H1 (cell line): ENCODE results near the gene RAB21.

Experiments
- CHD7 ChIP-seq: fragments of 300-600 bp; sonication (generic); IDR thresholded peaks from 2 replicates; pipeline ENCODE4 v1.7.1; 2012; ENCODE audit warnings: low read length, moderate library complexity, mild to moderate bottlenecking, inconsistent platforms; ENCODE audit not compliant: insufficient replicate concordance
- CTCF ChIP-seq, 3 experiments: IDR thresholded peaks; 1 replicate in 2 of 3; 2 replicates in 1 of 3; pipeline versions ENCODE4 v1.5.1 to v1.6.1; 2011; ENCODE audit warnings: low read length in 3 of 3, mild to moderate bottlenecking in 3 of 3, inconsistent platforms in 2 of 3, low read depth in 1 of 3, moderate library complexity in 1 of 3; ENCODE audit not compliant: insufficient read depth in 1 of 3; ENCODE audit errors: control extremely low read depth in 1 of 3
- FOSL1 ChIP-seq: IDR thresholded peaks from 2 replicates; pipeline ENCODE4 v1.6.1; 2011; ENCODE audit warnings: mild to moderate bottlenecking, low read depth, low read length, moderate library complexity; ENCODE audit not compliant: insufficient read depth
- HDAC6 ChIP-seq: IDR thresholded peaks from one replicate; pipeline ENCODE4 v1.7.1; 2012; ENCODE audit warnings: low read depth, mild to moderate bottlenecking, inconsistent platforms, low read length, moderate library complexity
- NRF1 ChIP-seq: IDR thresholded peaks from 2 replicates; pipeline ENCODE4 v1.6.1; 2011; ENCODE audit warnings: mild to moderate bottlenecking, low read depth, low read length, improper control_type of control experiment
- POLR2A ChIP-seq, 2 experiments: IDR thresholded peaks; 1 replicate in 1 of 2; 2 replicates in 1 of 2; pipeline ENCODE4 v1.6.1; 2011; ENCODE audit warnings: low read depth in 2 of 2, low read length in 2 of 2, mild to moderate bottlenecking in 2 of 2; ENCODE audit errors: control extremely low read depth in 1 of 2
- POLR2AphosphoS5 ChIP-seq: IDR thresholded peaks from 2 replicates; pipeline ENCODE4 v1.6.1; 2011; ENCODE audit warnings: low read depth, low read length
- RFX5 ChIP-seq: IDR thresholded peaks from 2 replicates; pipeline ENCODE4 v1.6.1; 2011; ENCODE audit warnings: low read depth, low read length, improper control_type of control experiment, borderline replicate concordance
- SUZ12 ChIP-seq: fragments of 200-600 bp; sonication (generic); IDR thresholded peaks from 2 replicates; pipeline ENCODE4 v1.6.1; 2012; ENCODE audit warnings: mild to moderate bottlenecking, inconsistent platforms, low read length, moderate library complexity, mixed read lengths
- TAF1 ChIP-seq: IDR thresholded peaks from 2 replicates; pipeline ENCODE4 v1.6.1; 2011; ENCODE audit warnings: mild to moderate bottlenecking, low read depth, low read length
- TBP ChIP-seq: IDR thresholded peaks from 2 replicates; pipeline ENCODE4 v1.6.1; 2011; ENCODE audit warnings: low read depth, low read length, improper control_type of control experiment
- TEAD4 ChIP-seq: IDR thresholded peaks from 2 replicates; pipeline ENCODE4 v1.6.1; 2012; ENCODE audit warnings: low read depth, low read length, inconsistent platforms, mixed read lengths
- YY1 ChIP-seq: IDR thresholded peaks from 2 replicates; pipeline ENCODE4 v1.6.1; 2011; ENCODE audit warnings: low read depth, mild to moderate bottlenecking, low read length

GRCh38 chr12:71837356-71837755 lies 82.7 kb downstream of the RAB21 start:
- TF ChIP-seq RFX5 (no peak), NRF1 (no peak), SUZ12 (no peak), TEAD4 (no peak), POLR2A (IDR thresholded peaks at IDR 0.05; ENCODE audit: control extremely low read depth in 1 of 2, low read depth in 2 of 2, low read length in 2 of 2) (no peak), FOSL1 (no peak), CHD7 (no peak), CTCF (IDR thresholded peaks at IDR 0.05; ENCODE audit: control extremely low read depth in 1 of 3, insufficient read depth in 1 of 3, low read depth in 1 of 3, low read length in 3 of 3) (no peak), YY1 (no peak), HDAC6 (no peak), POLR2AphosphoS5 (no peak), TAF1 (no peak), TBP (no peak)
